ENCODE data around the gene MAPK4.
A peak's percentile ranks its signal among the peaks of the same experiment; 100 is the strongest.

MAPK4 gene

GRCh38 chr18:50639711-50640110 is 79.8 kb downstream of the MAPK4 start:
- DNase-seq (ENCODE audit: extremely low read depth, low read depth): no peak
- TF ChIP-seq CTCF (IDR thresholded peaks at IDR 0.05; ENCODE audit: low read depth, low read length, missing control alignments): no peak
- H3K4me3 ChIP-seq (replicated peaks; ENCODE audit: low read depth, low read length): no peak overlapping the region

- DNase-seq (ENCODE audit: extremely low read depth, low read depth): no peak
- no peak overlapping the region for H3K4me3 ChIP-seq (replicated peaks; ENCODE audit: low read depth, low read length)
- no peak for TF ChIP-seq CTCF (IDR thresholded peaks at IDR 0.05; ENCODE audit: low read depth, low read length, missing control alignments)
Measured at GRCh38 chr18:50642439-50642838, 82.6 kb downstream of the MAPK4 start.

- no peak overlapping the region for H3K4me3 ChIP-seq (replicated peaks; ENCODE audit: low read depth, low read length)
- no peak for TF ChIP-seq CTCF (IDR thresholded peaks at IDR 0.05; ENCODE audit: low read depth, low read length, missing control alignments)
- no peak for DNase-seq (ENCODE audit: extremely low read depth, low read depth)
Measured at GRCh38 chr18:50644146-50644545, 84.3 kb downstream of the MAPK4 start.

GRCh38 chr18:50644807-50645206 is 84.9 kb downstream of the MAPK4 start:
- peak; percentile 36 for TF ChIP-seq CTCF (IDR thresholded peaks at IDR 0.05; ENCODE audit: low read depth, low read length, missing control alignments)
- no peak for DNase-seq (ENCODE audit: extremely low read depth, low read depth)
- no peak overlapping the region for H3K4me3 ChIP-seq (replicated peaks; ENCODE audit: low read depth, low read length)

- TF ChIP-seq CTCF (IDR thresholded peaks at IDR 0.05; ENCODE audit: low read depth, low read length, missing control alignments): no peak
- no peak overlapping the region for H3K4me3 ChIP-seq (replicated peaks; ENCODE audit: low read depth, low read length)
- no peak for DNase-seq (ENCODE audit: extremely low read depth, low read depth)
Measured at GRCh38 chr18:50647237-50647636, 87.3 kb downstream of the MAPK4 start.

- no peak for DNase-seq (ENCODE audit: extremely low read depth, low read depth)
- no peak for TF ChIP-seq CTCF (IDR thresholded peaks at IDR 0.05; ENCODE audit: low read depth, low read length, missing control alignments)
- H3K4me3 ChIP-seq (replicated peaks; ENCODE audit: low read depth, low read length): no peak overlapping the region
Measured at GRCh38 chr18:50647792-50648191, 87.9 kb downstream of the MAPK4 start.

GRCh38 chr18:50649821-50650220 is 89.9 kb downstream of the MAPK4 start:
- DNase-seq (ENCODE audit: extremely low read depth, low read depth): no peak
- no peak overlapping the region for H3K4me3 ChIP-seq (replicated peaks; ENCODE audit: low read depth, low read length)

More at GRCh38 chr18:50649821-50650220, 89.9 kb downstream of the MAPK4 start:
- no peak for TF ChIP-seq CTCF (IDR thresholded peaks at IDR 0.05; ENCODE audit: low read depth, low read length, missing control alignments)

All from HFF-Myc (cell line).